Activated T-helper 2 cell treated with anti-CD3 and anti-CD28 coated beads, Interferon-gamma antibody, Interleukin-2, Interleukin-4, amounts not matched to agents 10 μg/mL and 5 μg/mL and 100 μg/mL, durations not matched to agents 14 hours and 24 hours and 36 hours (primary cell): ENCODE results near the gene MEX3C. TPM values are rescaled to one million over a fixed set of nuclear protein-coding genes. Genes with fewer than 3 reads are reported as not detected.

Experiments
- DNase-seq: peaks from one replicate; pipeline ENCODE4 v3.0.0; 2021; ENCODE audit warnings: low spot score
- H3K27ac Mint-ChIP-seq: one replicate; pipeline ENCODE4 v1.8.0; 2021; ENCODE audit warnings: mixed read lengths
- H3K27me3 Mint-ChIP-seq: one replicate; pipeline ENCODE4 v1.8.0; 2021; ENCODE audit warnings: low read depth, mixed read lengths
- H3K36me3 Mint-ChIP-seq: one replicate; pipeline ENCODE4 v1.8.0; 2021; ENCODE audit warnings: low read depth, mixed read lengths
- H3K4me1 Mint-ChIP-seq: one replicate; pipeline ENCODE4 v1.8.0; 2021; ENCODE audit warnings: low read depth, mixed read lengths
- H3K4me3 Mint-ChIP-seq: one replicate; pipeline ENCODE4 v1.8.0; 2021; ENCODE audit warnings: low read depth, mild to moderate bottlenecking, moderate library complexity, mixed read lengths
- H3K9me3 Mint-ChIP-seq: one replicate; pipeline ENCODE4 v1.8.0; 2021; ENCODE audit warnings: mixed read lengths
- intact Hi-C: fragments of 100-400 bp; cut with micrococcal nuclease; formaldehyde crosslinking; loops from one replicate; pipeline ENCODE4 v1.15.1; 2023
- total RNA-seq: library from RNA; stranded (reverse); gene quantifications from 2 replicates; pipeline ENCODE4 v1.2.3, GENCODE V29; 2022

Gene MEX3C
- total RNA-seq, 1 donor from 2014 or later, result 49.3 TPM

DNA sequence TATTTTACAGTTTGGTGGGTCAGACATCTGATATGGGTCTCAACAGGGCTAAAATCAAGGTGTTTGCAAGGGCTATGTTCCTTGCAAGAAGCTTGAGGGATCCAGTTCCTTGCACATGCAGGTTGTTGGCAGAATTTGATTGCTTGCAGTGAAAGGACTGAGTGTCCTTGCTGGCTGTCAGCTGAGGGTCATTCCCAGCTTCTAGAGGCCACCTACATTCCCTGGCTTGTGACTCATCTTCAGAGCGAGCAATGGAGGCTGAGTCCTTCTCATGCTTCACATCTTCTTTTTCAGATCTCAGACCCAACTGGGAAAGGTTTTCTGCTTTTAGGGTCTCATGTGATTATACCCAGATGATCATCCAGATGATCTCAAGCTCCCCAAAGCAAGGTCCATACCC, 12.4 kb downstream of the MEX3C start:
- no peak for DNase-seq
- Mint-ChIP-seq H3K36me3 (peaks cover 45% of the 10 kb centered on the region), H3K27me3 (no peaks in the 10 kb centered on the region), H3K4me1 (peaks cover 59% of the 10 kb centered on the region), H3K4me3 (no peak overlapping the region), H3K9me3 (no peaks in the 10 kb centered on the region), H3K27ac (no peak overlapping the region)
- intact Hi-C loops, result no loop called here

DNA sequence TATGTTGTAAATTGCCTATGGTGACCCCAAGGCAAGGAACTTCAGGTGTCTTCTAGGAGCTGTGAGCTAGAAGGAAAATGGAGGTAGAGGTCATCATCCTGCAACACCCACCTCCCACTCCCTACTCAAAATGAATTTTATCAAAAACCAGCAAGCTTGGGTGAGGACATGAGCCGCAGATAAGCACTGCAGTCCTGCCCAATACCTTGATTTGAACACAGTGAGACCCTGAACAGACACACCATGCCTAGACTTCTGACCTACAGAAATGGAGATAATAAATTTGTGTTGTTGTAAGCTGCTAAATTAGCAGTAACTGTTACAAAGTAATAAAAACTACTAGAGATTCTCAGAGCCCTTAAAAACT, 13.4 kb downstream of the MEX3C start:
- H3K36me3 Mint-ChIP-seq, result peaks cover 44% of the 10 kb centered on the region
- no peak overlapping the region for H3K4me3 Mint-ChIP-seq
- intact Hi-C loops, result no loop called here
- peak overlapping the region; percentile 9 for H3K27ac Mint-ChIP-seq
- DNase-seq, result no peak
- H3K4me1 Mint-ChIP-seq, result peaks cover 60% of the 10 kb centered on the region
- H3K27me3 Mint-ChIP-seq, result no peaks in the 10 kb centered on the region
- H3K9me3 Mint-ChIP-seq, result no peaks in the 10 kb centered on the region

DNA sequence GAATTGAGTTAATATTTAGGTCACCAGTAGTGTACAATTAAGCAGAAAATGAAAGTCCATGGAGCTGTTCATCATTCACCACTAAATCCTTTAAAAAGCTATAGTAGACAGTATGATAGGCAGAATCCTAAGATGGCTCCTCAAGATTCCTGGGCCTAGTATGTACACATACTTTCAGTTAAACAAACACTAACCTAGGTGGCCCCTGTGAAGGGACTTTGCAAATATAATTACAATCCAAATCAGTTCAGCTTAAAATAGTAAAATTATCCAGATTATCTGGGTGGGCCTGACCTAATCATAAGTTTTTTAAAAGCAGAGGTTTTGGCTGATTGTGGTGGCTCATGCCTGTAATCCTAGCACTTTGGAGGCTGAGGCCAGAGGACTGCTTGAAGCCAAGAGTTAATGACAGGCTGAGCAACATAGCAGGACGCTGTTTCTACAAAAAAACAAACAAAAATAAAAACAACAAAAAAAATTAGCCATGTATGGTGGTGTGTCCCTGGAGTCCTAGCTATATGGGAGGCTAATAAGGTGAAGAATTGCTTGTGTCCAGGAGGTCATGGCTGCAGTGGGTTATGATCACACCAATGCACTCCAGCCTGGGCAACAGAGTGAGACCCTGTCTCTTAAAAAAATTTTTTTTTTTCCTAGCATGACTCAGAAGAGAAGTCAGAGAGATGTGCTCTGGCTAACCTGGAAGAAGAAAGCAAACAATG, 13.9 kb downstream of the MEX3C start:
- no peaks in the 10 kb centered on the region for H3K27me3 Mint-ChIP-seq
- intact Hi-C loops, result no loop called here

DNA sequence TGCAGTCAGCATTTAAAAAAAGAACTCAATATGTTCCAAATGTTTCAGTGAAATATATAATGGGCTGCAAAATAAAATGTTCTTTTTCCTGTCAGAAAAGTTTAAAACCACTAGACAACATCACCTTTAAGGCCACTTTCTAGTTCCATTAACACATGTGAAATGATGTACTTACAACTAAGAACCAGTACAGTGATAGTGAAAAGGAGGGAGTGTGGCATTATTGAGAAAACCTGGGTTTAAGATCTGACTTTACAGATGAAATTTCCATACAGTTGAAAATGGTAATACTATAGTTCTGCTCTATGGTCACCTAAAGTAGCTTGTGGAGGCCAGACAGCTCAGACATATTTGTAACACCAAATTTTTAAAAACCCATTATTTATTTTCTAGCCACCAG, 14.7 kb downstream of the MEX3C start:
- intact Hi-C loops, result no loop called here
- Mint-ChIP-seq H3K9me3 (no peaks in the 10 kb centered on the region), H3K4me1 (peaks cover 55% of the 10 kb centered on the region), H3K27me3 (no peaks in the 10 kb centered on the region), H3K27ac (peak overlapping the region; percentile 11), H3K36me3 (peaks cover 44% of the 10 kb centered on the region), H3K4me3 (no peak overlapping the region)
- no peak for DNase-seq

More for the DNA sequence above, 13.9 kb downstream of the MEX3C start:
- no peaks in the 10 kb centered on the region for H3K9me3 Mint-ChIP-seq
- DNase-seq, result no peak
- H3K4me3 Mint-ChIP-seq, result no peak overlapping the region
- peaks cover 58% of the 10 kb centered on the region for H3K4me1 Mint-ChIP-seq
- peak overlapping the region; percentile 9 for H3K27ac Mint-ChIP-seq
- peaks cover 44% of the 10 kb centered on the region for H3K36me3 Mint-ChIP-seq

DNA sequence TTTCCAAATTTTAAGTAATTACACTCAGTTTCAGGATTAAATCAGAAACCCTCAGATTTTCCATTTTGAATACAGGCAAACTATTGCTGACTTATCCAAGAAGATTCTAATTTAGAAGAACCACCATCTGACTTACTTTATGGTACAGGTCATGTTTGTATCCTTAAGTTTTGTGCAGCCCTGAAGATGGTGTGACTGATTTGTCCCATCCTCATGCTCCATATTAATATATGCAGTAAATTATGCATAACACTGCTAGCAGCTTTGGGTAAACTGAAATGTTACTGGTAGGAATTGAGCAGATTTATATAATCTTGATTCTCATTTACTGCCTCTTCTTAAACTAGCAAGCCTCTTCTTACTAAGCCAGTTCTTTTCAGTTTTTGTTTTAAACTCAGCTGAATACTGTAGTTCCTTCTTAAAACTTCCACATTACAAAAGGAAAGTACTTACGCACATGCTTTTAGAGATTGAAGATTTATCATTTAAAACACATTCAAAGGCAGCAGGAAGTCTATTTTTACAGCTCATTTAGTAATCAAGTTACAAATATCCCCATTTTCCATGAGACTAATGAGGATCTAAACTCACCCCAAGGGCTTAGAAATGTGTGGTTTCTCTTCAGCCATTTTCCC, 25.7 kb downstream of the MEX3C start:
- peaks cover 39% of the 10 kb centered on the region for H3K36me3 Mint-ChIP-seq
- intact Hi-C loops, result loop anchor here (1.0 to 5.0 kb wide), 6 partner anchors 20 to 266 kb away; no protein-coding TSS in a partner anchor
- peak overlapping the region; percentile 90 for H3K27ac Mint-ChIP-seq
- peaks cover 65% of the 10 kb centered on the region for H3K4me1 Mint-ChIP-seq
- H3K4me3 Mint-ChIP-seq, result peak overlapping the region; percentile 49
- H3K27me3 Mint-ChIP-seq, result no peaks in the 10 kb centered on the region
- DNase-seq, result no peak
- no peaks in the 10 kb centered on the region for H3K9me3 Mint-ChIP-seq

DNA sequence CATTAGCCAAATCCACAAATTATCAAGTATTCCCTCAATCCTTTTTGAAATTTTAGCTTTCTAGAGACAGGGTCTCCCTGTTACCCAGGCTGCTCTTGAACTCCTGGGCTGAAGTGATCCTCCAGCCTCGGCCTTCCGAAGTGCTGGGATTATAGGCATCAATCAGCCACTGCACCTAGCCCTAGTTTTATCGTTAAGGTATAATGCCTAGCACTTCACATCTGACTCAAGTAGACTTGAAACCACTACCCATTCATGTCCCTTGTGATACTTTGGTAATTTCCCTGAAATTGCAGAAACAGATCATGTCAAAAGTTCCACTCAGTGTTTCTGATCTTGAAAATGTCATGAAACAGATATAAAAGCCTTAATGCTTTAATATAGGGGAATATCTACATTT, 26.3 kb downstream of the MEX3C start:
- Mint-ChIP-seq H3K9me3 (no peaks in the 10 kb centered on the region), H3K27ac (peak overlapping the region; percentile 90), H3K27me3 (no peaks in the 10 kb centered on the region), H3K4me1 (peaks cover 63% of the 10 kb centered on the region), H3K4me3 (peak overlapping the region; percentile 56), H3K36me3 (peaks cover 34% of the 10 kb centered on the region)
- DNase-seq, result no peak
- intact Hi-C loops, result loop anchor here (1.0 to 5.0 kb wide), 6 partner anchors 20 to 266 kb away; no protein-coding TSS in a partner anchor

DNA sequence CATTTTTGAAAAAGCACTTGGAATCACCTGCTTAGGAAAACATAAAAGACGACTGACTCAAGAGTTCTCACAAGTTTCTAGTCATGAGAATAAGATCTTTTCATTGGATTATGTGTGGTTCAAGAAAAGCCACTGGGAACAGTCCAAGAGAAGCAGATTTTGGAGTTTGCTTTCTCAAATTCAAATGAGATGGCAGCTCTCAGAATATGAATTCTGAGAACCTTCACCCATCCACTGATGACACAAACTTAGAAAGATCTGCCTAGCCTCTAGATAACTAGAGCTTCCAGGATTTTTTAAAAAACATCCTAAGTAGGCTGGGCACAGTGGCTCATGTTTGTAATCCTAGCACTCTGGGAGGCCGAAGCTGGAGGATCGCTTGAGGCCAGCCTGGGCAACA, 26.8 kb downstream of the MEX3C start:
- Mint-ChIP-seq H3K4me3 (no peak overlapping the region), H3K36me3 (peaks cover 29% of the 10 kb centered on the region), H3K27ac (peak overlapping the region; percentile 90), H3K27me3 (no peaks in the 10 kb centered on the region), H3K9me3 (no peaks in the 10 kb centered on the region), H3K4me1 (peaks cover 63% of the 10 kb centered on the region)
- DNase-seq, result no peak
- intact Hi-C loops, result loop anchor here (1.0 to 5.0 kb wide), 6 partner anchors 19 to 267 kb away; no protein-coding TSS in a partner anchor

DNA sequence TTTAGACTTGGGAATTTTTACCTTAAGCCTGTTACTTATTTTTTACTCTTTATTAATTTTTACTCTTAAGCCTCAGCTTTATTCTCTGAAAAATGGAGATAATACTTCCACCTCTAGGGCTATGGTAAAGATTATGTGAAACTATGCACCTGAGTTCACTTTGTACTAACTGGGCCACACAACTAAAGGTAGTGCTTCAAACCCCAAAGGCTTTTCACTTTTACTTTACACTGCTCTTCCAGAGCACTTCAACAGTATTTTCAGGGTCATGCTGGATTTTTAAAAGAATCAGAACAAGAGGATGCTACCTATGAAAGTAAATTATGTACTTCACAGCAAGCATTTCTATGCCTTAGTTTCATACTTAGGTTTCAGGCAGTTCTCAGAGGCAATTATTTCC, 27.8 kb downstream of the MEX3C start:
- Mint-ChIP-seq H3K9me3 (no peaks in the 10 kb centered on the region), H3K27ac (peak overlapping the region; percentile 90), H3K4me1 (peaks cover 60% of the 10 kb centered on the region), H3K27me3 (no peaks in the 10 kb centered on the region), H3K36me3 (peaks cover 25% of the 10 kb centered on the region), H3K4me3 (no peak overlapping the region)
- no peak for DNase-seq
- intact Hi-C loops, result loop anchor here (2.0 to 5.0 kb wide), 3 partner anchors 59 to 268 kb away; no protein-coding TSS in a partner anchor

DNA sequence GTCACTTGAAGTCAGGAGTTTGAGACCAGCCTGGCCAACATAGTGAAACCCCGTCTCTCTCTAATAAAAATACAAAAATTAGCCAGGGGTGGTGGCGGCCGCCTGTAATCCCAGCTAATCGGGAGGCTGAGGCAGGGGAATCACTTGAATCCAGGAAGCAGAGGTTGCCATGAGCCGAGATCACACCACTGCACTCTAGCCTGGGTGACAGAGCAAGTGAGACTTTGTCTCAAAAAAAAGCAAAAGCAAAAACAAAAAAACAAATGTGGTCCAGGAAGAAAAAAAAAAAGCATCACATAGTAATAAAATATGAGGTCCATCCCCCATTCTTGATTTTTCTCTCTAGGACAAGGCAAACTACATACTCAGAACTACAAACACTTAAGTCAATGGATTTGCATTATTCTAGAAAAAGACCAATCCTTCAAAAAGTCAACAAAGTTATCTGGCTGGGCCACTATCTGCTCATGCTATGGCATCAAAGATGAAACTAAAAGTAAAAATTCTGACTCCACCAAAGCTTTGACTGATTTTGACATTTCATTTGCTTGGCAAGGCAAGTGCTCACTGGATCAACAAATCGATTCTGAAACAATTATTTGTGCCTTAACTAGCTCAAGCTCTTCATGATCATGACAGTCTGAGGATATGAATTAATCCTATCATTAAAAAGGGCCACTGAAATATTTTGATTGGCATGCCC, 28.4 kb downstream of the MEX3C start:
- H3K27me3 Mint-ChIP-seq, result no peaks in the 10 kb centered on the region
- intact Hi-C loops, result no loop called here
- no peak overlapping the region for H3K4me3 Mint-ChIP-seq
- H3K9me3 Mint-ChIP-seq, result no peaks in the 10 kb centered on the region
- H3K36me3 Mint-ChIP-seq, result peaks cover 22% of the 10 kb centered on the region
- peak overlapping the region; percentile 90 for H3K27ac Mint-ChIP-seq
- peaks cover 56% of the 10 kb centered on the region for H3K4me1 Mint-ChIP-seq
- no peak for DNase-seq

DNA sequence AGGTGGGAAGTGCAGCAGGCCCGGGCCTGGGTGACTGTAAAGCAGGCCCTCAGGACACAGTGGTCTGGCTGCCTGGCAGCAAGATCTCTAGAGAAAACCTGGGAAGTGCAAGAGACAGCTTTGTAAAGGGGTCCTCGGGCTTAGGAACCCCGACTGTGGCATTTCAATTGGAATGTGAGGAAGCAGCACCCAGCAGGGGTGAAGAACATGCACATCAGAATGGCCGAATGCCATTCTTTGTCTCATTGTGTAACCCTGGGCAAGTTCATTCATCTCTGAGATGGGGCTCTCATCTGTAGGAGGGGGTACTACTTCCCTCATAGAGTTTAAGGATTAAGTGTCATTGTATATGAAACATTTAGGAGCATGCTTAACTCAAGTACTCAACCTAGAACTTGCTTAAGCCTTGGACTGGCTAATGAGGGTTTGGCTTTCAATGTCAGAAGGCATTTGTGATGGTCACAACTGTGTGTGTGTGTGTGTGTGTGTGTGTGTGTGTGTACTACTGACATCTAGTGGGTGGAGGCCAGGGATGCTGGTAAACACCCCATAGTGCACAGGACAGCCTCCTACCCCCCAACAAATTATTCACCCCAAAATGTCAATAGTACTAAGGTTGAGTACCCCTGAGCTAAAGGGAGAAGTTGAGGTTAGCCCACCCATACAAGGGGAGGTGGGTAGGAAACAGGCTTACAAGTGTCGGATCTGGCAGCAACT, 29.3 kb downstream of the MEX3C start:
- H3K4me1 Mint-ChIP-seq, result peaks cover 55% of the 10 kb centered on the region
- intact Hi-C loops, result no loop called here
- peak overlapping the region; percentile 90 for H3K27ac Mint-ChIP-seq
- no peaks in the 10 kb centered on the region for H3K27me3 Mint-ChIP-seq
- H3K9me3 Mint-ChIP-seq, result no peaks in the 10 kb centered on the region
- H3K36me3 Mint-ChIP-seq, result peaks cover 16% of the 10 kb centered on the region
- no peak for DNase-seq
- no peak overlapping the region for H3K4me3 Mint-ChIP-seq

DNA sequence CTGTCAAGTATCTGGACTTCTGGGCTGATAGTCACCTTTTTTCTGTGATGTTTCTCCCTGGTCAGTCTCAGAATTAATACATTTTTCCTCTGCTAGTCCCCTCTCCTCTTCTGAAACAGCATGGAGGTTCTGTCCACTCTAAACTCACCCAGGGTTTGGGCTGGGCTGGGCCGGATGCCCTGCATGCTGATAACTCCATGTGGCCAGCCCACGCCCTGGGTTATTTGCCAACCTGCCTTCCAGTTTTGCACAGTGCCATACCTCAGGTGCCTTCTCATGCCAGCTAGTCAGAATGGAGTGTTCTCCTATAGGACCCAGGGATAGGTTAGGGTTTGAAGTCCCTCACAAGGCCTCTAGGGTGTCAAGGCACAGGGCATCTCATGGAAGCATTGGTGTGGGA, 32.2 kb downstream of the MEX3C start:
- Mint-ChIP-seq H3K4me3 (no peak overlapping the region), H3K27ac (no peak overlapping the region), H3K36me3 (peaks cover 3% of the 10 kb centered on the region), H3K4me1 (peaks cover 39% of the 10 kb centered on the region), H3K27me3 (no peaks in the 10 kb centered on the region), H3K9me3 (no peaks in the 10 kb centered on the region)
- no peak for DNase-seq
- intact Hi-C loops, result no loop called here

DNA sequence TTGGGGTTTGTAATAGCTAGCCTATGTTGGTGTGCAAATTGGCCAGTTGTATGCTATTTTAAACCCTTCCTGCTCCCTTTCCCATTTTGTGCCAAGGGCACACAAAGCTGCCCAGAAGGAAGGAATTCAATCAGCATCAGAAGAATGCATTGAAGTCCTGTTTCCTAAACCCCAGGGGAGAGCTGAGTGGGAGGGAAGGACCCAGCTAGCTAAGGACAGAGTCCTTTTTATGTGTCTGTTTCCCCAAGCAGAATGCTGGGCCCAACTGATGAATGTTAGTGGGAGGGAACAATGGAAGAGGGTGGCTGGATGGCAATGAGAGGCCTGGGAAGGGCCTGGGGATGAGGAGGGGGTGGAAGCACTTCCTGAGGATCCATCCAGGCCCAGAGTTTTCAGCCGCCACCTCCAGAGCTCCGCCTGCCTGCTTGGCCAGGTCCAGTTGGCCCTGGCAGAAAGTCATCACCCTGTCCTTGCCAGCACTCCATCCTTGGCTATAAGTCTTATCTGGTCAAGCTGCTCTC, 32.7 kb downstream of the MEX3C start:
- peaks cover 2% of the 10 kb centered on the region for H3K36me3 Mint-ChIP-seq
- H3K27me3 Mint-ChIP-seq, result no peaks in the 10 kb centered on the region
- no peaks in the 10 kb centered on the region for H3K9me3 Mint-ChIP-seq
- no peak overlapping the region for H3K4me3 Mint-ChIP-seq
- intact Hi-C loops, result no loop called here
- DNase-seq, result no peak
- H3K4me1 Mint-ChIP-seq, result peaks cover 35% of the 10 kb centered on the region
- no peak overlapping the region for H3K27ac Mint-ChIP-seq
